AG09309 (cell line): ENCODE results near the gene GYG1.

Experiments used
- DNase-seq: peaks from one replicate; pipeline ENCODE4 v3.0.0-alpha.2; 2010; ENCODE audit warnings: low read depth
- H3K4me3 ChIP-seq: 2 replicates; pipeline ENCODE4 v1.5.1; 2011; ENCODE audit warnings: mild to moderate bottlenecking, low read depth, low read length, moderate library complexity; ENCODE audit not compliant: control insufficient read depth
- CTCF ChIP-seq: IDR thresholded peaks from 2 replicates; pipeline ENCODE4 v1.5.1; 2011; ENCODE audit warnings: mild to moderate bottlenecking, low read depth, low read length, inconsistent platforms; ENCODE audit not compliant: insufficient read depth, control insufficient read depth; ENCODE audit errors: missing control alignments

GYG1 gene

GRCh38 chr3:148991219-148992026 lies at the start of gene GYG1:
GYG1 (plus strand) TSS chr3:148991540; CDS start chr3:148991641, 101 bp downstream.
- peak within 1 kb of the TSS; percentile 67 for H3K4me3 ChIP-seq
- peak; percentile 21 for DNase-seq
- TF ChIP-seq CTCF = peak; percentile 32

GRCh38 chr3:148943506-148944205 lies 47.7 kb upstream of the GYG1 start:
- H3K4me3 ChIP-seq = no peak overlapping the region
- peak; percentile 74 for TF ChIP-seq CTCF
- peak; percentile 87 for DNase-seq

- no peak for DNase-seq
- peak; percentile 14 for TF ChIP-seq CTCF
- no peak overlapping the region for H3K4me3 ChIP-seq
Measured at GRCh38 chr3:148945116-148945515, 46.2 kb upstream of the GYG1 start.

- no peak for TF ChIP-seq CTCF
- DNase-seq = no peak
- H3K4me3 ChIP-seq = no peak overlapping the region
Measured at GRCh38 chr3:148948913-148949657, 42.3 kb upstream of the GYG1 start.

- TF ChIP-seq CTCF = peak; percentile 35
- no peak overlapping the region for H3K4me3 ChIP-seq
- no peak for DNase-seq
Measured at GRCh38 chr3:148950806-148951205, 40.5 kb upstream of the GYG1 start.

GRCh38 chr3:148951599-148952361 lies 39.6 kb upstream of the GYG1 start:
- no peak for TF ChIP-seq CTCF
- no peak overlapping the region for H3K4me3 ChIP-seq
- DNase-seq = no peak
